Breast epithelium (tissue), 3 donors: ENCODE results near the gene TOGARAM2.

ENCODE experiments used
- CTCF ChIP-seq, 3 donors: fragments of 450-650 bp; IDR thresholded peaks; one replicate each; pipeline ENCODE4 v1.5.1; 2016 to 2017; ENCODE audit warnings: antibody characterized with exemption in 3 of 3, mild to moderate bottlenecking in 3 of 3, moderate library complexity in 3 of 3
- POLR2AphosphoS5 ChIP-seq, 3 donors: sonication (generic); formaldehyde crosslinking; IDR thresholded peaks; one replicate each; pipeline ENCODE4 v1.6.1; 2017; ENCODE audit warnings: antibody characterized with exemption in 3 of 3

GRCh38 chr2:29023188-29023587, 42.1 kb downstream of the TOGARAM2 start:
- no peak for TF ChIP-seq CTCF (IDR thresholded peaks at IDR 0.05)
- no peak for TF ChIP-seq POLR2AphosphoS5 (IDR thresholded peaks at IDR 0.05)
